HepG2 (cell line): ENCODE data around the gene OTOP1. TPM values are rescaled to one million over a fixed set of nuclear protein-coding genes. Genes with fewer than 3 reads are reported as not detected.
"Not testable (repeated sequence)": the region's sequence is repeated elsewhere in the genome, so short reads cannot be mapped to it uniquely, and the experiment has no call there.

Experiments
- ATAC-seq: fragments of 200-7000 bp; cut with Tn5 transposase; 3 replicates; pipeline ENCODE4 v1.9.1; 2020; ENCODE audit warnings: mild to moderate bottlenecking, moderate library complexity
- BruUV-seq: library from RNA; stranded (reverse); fragments of 400-500 nt; replicated peaks from 2 replicates; lab custom pipeline; 2021; lab: Mats Ljungman, UMichigan
- CTCF ChIA-PET: fragments of 300-600 bp; formaldehyde crosslinking; extraction: SDS; loops from one replicate; lab custom pipeline; 2021; ENCODE audit warnings: low total read pairs, inconsistent platforms, low intra/inter-chr PET ratio; lab: Yijun Ruan, JAX
- POLR2A ChIA-PET: fragments of 350-600 bp; sonication (Branson Sonifier 250); formaldehyde crosslinking; loops from one replicate; lab custom pipeline; 2020; ENCODE audit warnings: antibody characterized with exemption, inconsistent platforms; lab: Yijun Ruan, JAX
- DNase-seq: peaks from one replicate; pipeline ENCODE4 v3.0.0-alpha.2; 2015; ENCODE audit warnings: low spot score
- FAIRE-seq: peaks from 3 replicates; lab custom pipeline; 2011; peaks lifted over from hg19 to GRCh38; lab: Jason Lieb, UNC
- H2AFZ ChIP-seq: one replicate; pipeline ENCODE4 v1.6.1; 2011; ENCODE audit warnings: low read length, inconsistent platforms
- H3K27ac ChIP-seq: fragments of 300-600 bp; 3 replicates; pipeline ENCODE4 v1.8.0; 2011; ENCODE audit warnings: mixed run types, mild to moderate bottlenecking, mixed read lengths, low read length, inconsistent platforms; ENCODE audit not compliant: insufficient read depth; ENCODE audit errors: extremely low read length
- H3K27me3 ChIP-seq, 2 experiments: fragments of 200-600 bp in 1 of 2; 2 replicates in 1 of 2; 3 replicates in 1 of 2; pipeline versions ENCODE4 v1.6.0 to v1.8.0; 2011; ENCODE audit warnings: low read length in 2 of 2, mild to moderate bottlenecking in 2 of 2, moderate library complexity in 2 of 2, inconsistent platforms in 1 of 2; ENCODE audit not compliant: insufficient read depth in 2 of 2, control insufficient read depth in 1 of 2
- H3K36me3 ChIP-seq, 2 experiments: fragments of 200-600 bp in 1 of 2; replicated peaks in 1 of 2; 2 replicates in 1 of 2; 3 replicates in 1 of 2; pipeline versions ENCODE4 v1.5.1 to v1.8.0; 2011; ENCODE audit warnings: low read length in 2 of 2, inconsistent platforms in 1 of 2; ENCODE audit not compliant: insufficient read depth in 2 of 2, control insufficient read depth in 1 of 2
- H3K4me1 ChIP-seq: 2 replicates; pipeline ENCODE4 v1.5.1; 2012; ENCODE audit warnings: low read length, inconsistent platforms; ENCODE audit not compliant: insufficient read depth
- H3K4me2 ChIP-seq: 2 replicates; pipeline ENCODE4 v1.6.0; 2011; ENCODE audit warnings: low read depth, low read length, inconsistent platforms
- H3K4me3 ChIP-seq, 3 experiments: fragments of 200-600 bp in 1 of 3; sonication (generic), shearing (Covaris generic) in 1 of 3; replicated peaks in 1 of 3; 2 replicates each; pipeline ENCODE4 v1.5.1; 2011 to 2016; ENCODE audit warnings: low read length in 3 of 3, inconsistent platforms in 2 of 3, low read depth in 2 of 3, mild to moderate bottlenecking in 2 of 3, control low read depth in 1 of 3, mixed read lengths in 1 of 3; ENCODE audit not compliant: insufficient read depth in 1 of 3
- H3K79me2 ChIP-seq: one replicate; pipeline ENCODE4 v1.6.1; 2011; ENCODE audit warnings: low read length, inconsistent platforms; ENCODE audit not compliant: insufficient read depth
- H3K9ac ChIP-seq: 2 replicates; pipeline ENCODE4 v1.6.0; 2011; ENCODE audit warnings: mild to moderate bottlenecking, low read depth, low read length, inconsistent platforms; ENCODE audit not compliant: insufficient read depth
- H3K9me3 ChIP-seq: 2 replicates; pipeline ENCODE4 v1.5.1; 2012; ENCODE audit warnings: mild to moderate bottlenecking, low read length
- H4K20me1 ChIP-seq: 2 replicates; pipeline ENCODE4 v1.6.0; 2011; ENCODE audit warnings: inconsistent platforms, mild to moderate bottlenecking, low read length, moderate library complexity; ENCODE audit not compliant: insufficient read depth
- WGBS: methylation state at CpG from one replicate; pipeline ENCODE4 v1.1.6; 2017; ENCODE audit warnings: low lambda C conversion rate; 5-methylcytosine and 5-hydroxymethylcytosine counted together
- in situ Hi-C: cut with HindIII; loops from 2 replicates; pipeline ENCODE4 v1.10.0; 2017; ENCODE audit warnings: low pct_unique_long_range_greater_than_20kb; ENCODE audit not compliant: extremely low pct_ligation_motif_present
- intact Hi-C: fragments of 100-400 bp; cut with micrococcal nuclease; formaldehyde crosslinking; loops from one replicate; pipeline ENCODE4 v1.10.0; 2022; ENCODE audit not compliant: unreplicated experiment
- polyA plus RNA-seq, 8 experiments: library from polyadenylated mRNA; depleted of rRNA in 3 of 8; stranded (reverse) in 7 of 8; unstranded in 1 of 8; fragments of >200 nt; fragmentation: Illumina TruSeq in 4 of 8; extraction: Trizol in 4 of 8; gene quantifications; 2 replicates each; pipeline versions ENCODE4 v1.2.1 to v1.2.3, GENCODE V29; 2011 to 2016; ENCODE audit warnings: low read depth in 4 of 8, missing spikeins in 1 of 8, mixed read lengths in 1 of 8; ENCODE audit not compliant: insufficient read depth in 1 of 8
- total RNA-seq, 5 experiments: library from RNA; depleted of rRNA; stranded (reverse); fragments of >200 nt; fragmentation: Illumina TruSeq; extraction: Trizol; gene quantifications; 2 replicates each; pipeline ENCODE4 v1.2.3, GENCODE V29; 2016; ENCODE audit warnings: low read depth in 1 of 5

Gene OTOP1
- total and polyA plus RNA-seq, 2 of the 13 experiments (the other 11 are each of a cell fraction or from before 2014, with no cell fraction given): not detected

DNA sequence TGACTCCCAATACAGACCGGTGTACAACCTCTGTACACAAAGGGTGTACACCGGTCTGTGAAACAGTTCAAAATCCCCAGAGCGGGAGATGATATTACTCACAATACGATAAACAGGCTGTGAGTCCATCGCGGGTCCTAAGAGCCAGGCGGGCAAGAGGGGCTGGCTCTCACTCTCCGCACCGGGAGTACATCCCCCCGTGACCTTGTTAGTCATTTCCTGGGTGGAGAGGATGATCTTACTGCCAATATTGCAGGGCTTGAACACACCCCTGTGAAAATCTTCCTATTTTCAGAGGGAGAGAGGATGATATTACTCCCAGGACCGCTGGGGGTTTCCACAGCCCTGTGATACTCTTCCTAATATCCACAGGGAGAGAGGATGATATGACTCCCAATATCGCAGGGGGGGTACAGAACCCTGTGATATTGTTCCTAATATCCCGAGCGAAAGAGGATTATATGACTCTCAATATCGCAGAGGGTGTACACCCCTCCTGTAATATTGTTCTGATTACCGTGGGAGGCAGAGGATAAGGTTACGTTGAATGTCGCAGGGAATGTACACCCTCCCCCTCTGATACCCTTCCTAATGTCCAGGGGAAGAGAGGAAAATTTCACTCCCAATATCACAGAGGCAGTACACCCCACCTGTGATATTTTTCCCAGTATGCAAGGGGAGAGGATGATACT is 60.9 kb downstream of the OTOP1 start:
- H3K36me3 ChIP-seq, H3K79me2 ChIP-seq, in situ Hi-C loops, H3K9ac ChIP-seq, DNase-seq, H4K20me1 ChIP-seq, BruUV-seq, H2AFZ ChIP-seq, POLR2A ChIA-PET, H3K9me3 ChIP-seq, H3K4me2 ChIP-seq, H3K27ac ChIP-seq, H3K4me3 ChIP-seq, intact Hi-C loops, FAIRE-seq, CTCF ChIA-PET, H3K27me3 ChIP-seq, ATAC-seq: not testable (repeated sequence)
- peaks cover 49% of the 10 kb centered on the region for H3K4me1 ChIP-seq
- 56% methylated on average over 16 of the region's 18 CpGs for whole genome bisulfite sequencing

DNA sequence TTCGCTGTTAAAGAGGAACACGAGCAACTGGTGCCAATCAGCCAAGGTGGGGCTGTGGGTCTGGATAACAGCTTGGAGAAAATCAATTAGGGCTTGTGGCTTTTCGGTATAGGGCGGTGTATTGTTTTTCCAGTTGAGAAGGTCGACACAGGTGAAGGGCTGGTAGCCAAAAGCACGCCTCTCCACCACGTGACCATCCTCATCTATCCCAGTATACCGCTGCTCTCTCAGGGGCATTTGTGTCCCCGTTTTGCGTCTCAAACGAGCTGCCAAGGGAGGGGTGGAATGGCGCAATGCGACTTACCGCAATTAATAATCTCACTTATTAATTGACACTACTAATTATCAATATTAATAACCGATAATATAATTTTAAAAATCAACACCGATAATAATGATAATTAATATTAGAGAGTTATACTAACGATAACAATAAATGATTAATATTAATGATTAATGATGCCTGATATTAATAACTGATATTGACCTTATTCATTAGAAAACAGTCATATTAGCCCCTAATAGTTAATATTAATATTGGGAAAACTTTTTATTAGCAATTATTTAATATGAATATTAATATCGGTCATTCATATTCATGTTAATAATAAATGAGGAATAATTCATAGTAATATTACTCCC is 62.1 kb downstream of the OTOP1 start:
- DNase-seq, FAIRE-seq, H3K27me3 ChIP-seq, intact Hi-C loops, H3K4me2 ChIP-seq, H3K9me3 ChIP-seq, H2AFZ ChIP-seq, POLR2A ChIA-PET, H4K20me1 ChIP-seq, H3K9ac ChIP-seq, H3K36me3 ChIP-seq, H3K4me3 ChIP-seq, H3K79me2 ChIP-seq, ATAC-seq, H3K27ac ChIP-seq, in situ Hi-C loops, BruUV-seq, CTCF ChIA-PET: not testable (repeated sequence)
- WGBS: 77% methylated on average over 18 of the region's 18 CpGs
- H3K4me1 ChIP-seq: peaks cover 40% of the 10 kb centered on the region
